Measurements from ENCODE around the gene HOXB5.
A peak's percentile ranks its signal among the peaks of the same experiment; 100 is the strongest.

Gene HOXB5

GRCh38 chr17:48594538-48595277, 1.1 kb upstream of the HOXB5 start:
- peak overlapping the region in 1 of 2 donors; percentile 2 for H3K9ac ChIP-seq (ENCODE audit: low read depth in 1 of 2, low read length in 2 of 2)
- H3K4me1 ChIP-seq (ENCODE audit: control insufficient read depth in 1 of 2, insufficient read depth in 2 of 2, low read length in 2 of 2): peaks cover 8 to 25% of the 10 kb centered on the region in 2 donors
- no peaks in the 10 kb centered on the region for H3K36me3 ChIP-seq (ENCODE audit: control insufficient read depth in 1 of 2, insufficient read depth in 2 of 2, low read length in 2 of 2)
- H3K27me3 ChIP-seq (ENCODE audit: control insufficient read depth in 1 of 2, insufficient read depth in 2 of 2, low read length in 2 of 2): peaks cover 89 to 90% of the 10 kb centered on the region in 2 donors
- H3K9me3 ChIP-seq (ENCODE audit: control insufficient read depth in 1 of 2, low read length in 2 of 2): no peaks in the 10 kb centered on the region
- peak overlapping the region; percentile 66 for H3K27ac ChIP-seq (ENCODE audit: low read depth, low read length)
- H3K4me3 ChIP-seq (ENCODE audit: low read depth in 1 of 2, low read length in 2 of 2): no peak overlapping the region

- Histone ChIP-seq H3K27ac (ENCODE audit: low read depth, low read length) (peak overlapping the region; percentile 66), H3K36me3 (ENCODE audit: control insufficient read depth in 1 of 2, insufficient read depth in 2 of 2, low read length in 2 of 2) (no peaks in the 10 kb centered on the region), H3K9me3 (ENCODE audit: control insufficient read depth in 1 of 2, low read length in 2 of 2) (no peaks in the 10 kb centered on the region), H3K27me3 (ENCODE audit: control insufficient read depth in 1 of 2, insufficient read depth in 2 of 2, low read length in 2 of 2) (peaks cover 89 to 90% of the 10 kb centered on the region in 2 donors), H3K4me1 (ENCODE audit: control insufficient read depth in 1 of 2, insufficient read depth in 2 of 2, low read length in 2 of 2) (peaks cover 8 to 25% of the 10 kb centered on the region in 2 donors), H3K4me3 (ENCODE audit: low read depth in 1 of 2, low read length in 2 of 2) (peak overlapping the region in 1 of 2 donors; percentile 49), H3K9ac (ENCODE audit: low read depth in 1 of 2, low read length in 2 of 2) (no peak overlapping the region)
Observed at GRCh38 chr17:48593840-48594537, 410 bp upstream of the HOXB5 start.

GRCh38 chr17:48592577-48592976, 1.0 kb downstream of the HOXB5 start:
- Histone ChIP-seq H3K27ac (ENCODE audit: low read depth, low read length) (peak overlapping the region; percentile 55), H3K9ac (ENCODE audit: low read depth in 1 of 2, low read length in 2 of 2) (peak overlapping the region; percentile 37 to 60), H3K4me3 (ENCODE audit: low read depth in 1 of 2, low read length in 2 of 2) (peak overlapping the region; percentile 49 to 62), H3K36me3 (ENCODE audit: control insufficient read depth in 1 of 2, insufficient read depth in 2 of 2, low read length in 2 of 2) (no peaks in the 10 kb centered on the region), H3K27me3 (ENCODE audit: control insufficient read depth in 1 of 2, insufficient read depth in 2 of 2, low read length in 2 of 2) (peaks cover 89 to 92% of the 10 kb centered on the region in 2 donors), H3K4me1 (ENCODE audit: control insufficient read depth in 1 of 2, insufficient read depth in 2 of 2, low read length in 2 of 2) (peaks cover 0 to 18% of the 10 kb centered on the region in 2 donors), H3K9me3 (ENCODE audit: control insufficient read depth in 1 of 2, low read length in 2 of 2) (no peaks in the 10 kb centered on the region)

- peaks cover 0 to 17% of the 10 kb centered on the region in 2 donors for H3K4me1 ChIP-seq (ENCODE audit: control insufficient read depth in 1 of 2, insufficient read depth in 2 of 2, low read length in 2 of 2)
- H3K36me3 ChIP-seq (ENCODE audit: control insufficient read depth in 1 of 2, insufficient read depth in 2 of 2, low read length in 2 of 2): no peaks in the 10 kb centered on the region
- peak overlapping the region; percentile 65 for H3K27ac ChIP-seq (ENCODE audit: low read depth, low read length)
- no peaks in the 10 kb centered on the region for H3K9me3 ChIP-seq (ENCODE audit: control insufficient read depth in 1 of 2, low read length in 2 of 2)
- peaks cover 91 to 92% of the 10 kb centered on the region in 2 donors for H3K27me3 ChIP-seq (ENCODE audit: control insufficient read depth in 1 of 2, insufficient read depth in 2 of 2, low read length in 2 of 2)
- peak overlapping the region; percentile 49 to 62 for H3K4me3 ChIP-seq (ENCODE audit: low read depth in 1 of 2, low read length in 2 of 2)
- peak overlapping the region in 1 of 2 donors; percentile 32 for H3K9ac ChIP-seq (ENCODE audit: low read depth in 1 of 2, low read length in 2 of 2)
Observed at GRCh38 chr17:48592057-48592514, 1.5 kb downstream of the HOXB5 start.

GRCh38 chr17:48591255-48592056, 2.1 kb downstream of the HOXB5 start:
- Histone ChIP-seq H3K4me3 (ENCODE audit: low read depth in 1 of 2, low read length in 2 of 2) (peak overlapping the region in 1 of 2 donors; percentile 17), H3K4me1 (ENCODE audit: control insufficient read depth in 1 of 2, insufficient read depth in 2 of 2, low read length in 2 of 2) (peaks cover 0 to 11% of the 10 kb centered on the region in 2 donors), H3K9ac (ENCODE audit: low read depth in 1 of 2, low read length in 2 of 2) (peak overlapping the region in 1 of 2 donors; percentile 34), H3K9me3 (ENCODE audit: control insufficient read depth in 1 of 2, low read length in 2 of 2) (no peaks in the 10 kb centered on the region), H3K27ac (ENCODE audit: low read depth, low read length) (peak overlapping the region; percentile 65), H3K36me3 (ENCODE audit: control insufficient read depth in 1 of 2, insufficient read depth in 2 of 2, low read length in 2 of 2) (no peaks in the 10 kb centered on the region), H3K27me3 (ENCODE audit: control insufficient read depth in 1 of 2, insufficient read depth in 2 of 2, low read length in 2 of 2) (peaks cover 89 to 92% of the 10 kb centered on the region in 2 donors)

- H3K9me3 ChIP-seq (ENCODE audit: control insufficient read depth in 1 of 2, low read length in 2 of 2): no peaks in the 10 kb centered on the region
- peaks cover 86 to 92% of the 10 kb centered on the region in 2 donors for H3K27me3 ChIP-seq (ENCODE audit: control insufficient read depth in 1 of 2, insufficient read depth in 2 of 2, low read length in 2 of 2)
- peaks cover 6 to 10% of the 10 kb centered on the region in 2 donors for H3K4me1 ChIP-seq (ENCODE audit: control insufficient read depth in 1 of 2, insufficient read depth in 2 of 2, low read length in 2 of 2)
- peak overlapping the region in 1 of 2 donors; percentile 39 for H3K9ac ChIP-seq (ENCODE audit: low read depth in 1 of 2, low read length in 2 of 2)
- peak overlapping the region; percentile 65 for H3K27ac ChIP-seq (ENCODE audit: low read depth, low read length)
- H3K36me3 ChIP-seq (ENCODE audit: control insufficient read depth in 1 of 2, insufficient read depth in 2 of 2, low read length in 2 of 2): no peaks in the 10 kb centered on the region
- H3K4me3 ChIP-seq (ENCODE audit: low read depth in 1 of 2, low read length in 2 of 2): peak overlapping the region; percentile 40 to 50
Observed at GRCh38 chr17:48590607-48591161, 2.9 kb downstream of the HOXB5 start.

- peaks cover 83 to 92% of the 10 kb centered on the region in 2 donors for H3K27me3 ChIP-seq (ENCODE audit: control insufficient read depth in 1 of 2, insufficient read depth in 2 of 2, low read length in 2 of 2)
- peak within 1 kb of the TSS; percentile 43 to 50 for H3K4me3 ChIP-seq (ENCODE audit: low read depth in 1 of 2, low read length in 2 of 2)
- peaks cover 8% of the 10 kb centered on the region in 2 donors for H3K4me1 ChIP-seq (ENCODE audit: control insufficient read depth in 1 of 2, insufficient read depth in 2 of 2, low read length in 2 of 2)
- H3K9me3 ChIP-seq (ENCODE audit: control insufficient read depth in 1 of 2, low read length in 2 of 2): no peaks in the 10 kb centered on the region
- peak within 1 kb of the TSS; percentile 65 for H3K27ac ChIP-seq (ENCODE audit: low read depth, low read length)
- no peaks in the 10 kb centered on the region for H3K36me3 ChIP-seq (ENCODE audit: control insufficient read depth in 1 of 2, insufficient read depth in 2 of 2, low read length in 2 of 2)
- peak within 1 kb of the TSS; percentile 32 to 39 for H3K9ac ChIP-seq (ENCODE audit: low read depth in 1 of 2, low read length in 2 of 2)
Observed at GRCh38 chr17:48589831-48590606, 3.6 kb downstream of the HOXB5 start, which contains the start of gene HOXB3. HOXB3 (minus strand) TSS chr17:48590241; CDS start chr17:48552474, 37,767 bp downstream.

- peaks cover 6 to 8% of the 10 kb centered on the region in 2 donors for H3K4me1 ChIP-seq (ENCODE audit: control insufficient read depth in 1 of 2, insufficient read depth in 2 of 2, low read length in 2 of 2)
- H3K36me3 ChIP-seq (ENCODE audit: control insufficient read depth in 1 of 2, insufficient read depth in 2 of 2, low read length in 2 of 2): no peaks in the 10 kb centered on the region
- peak overlapping the region; percentile 32 to 39 for H3K9ac ChIP-seq (ENCODE audit: low read depth in 1 of 2, low read length in 2 of 2)
- peak overlapping the region; percentile 43 to 50 for H3K4me3 ChIP-seq (ENCODE audit: low read depth in 1 of 2, low read length in 2 of 2)
- H3K27ac ChIP-seq (ENCODE audit: low read depth, low read length): peak overlapping the region; percentile 65
- H3K9me3 ChIP-seq (ENCODE audit: control insufficient read depth in 1 of 2, low read length in 2 of 2): no peaks in the 10 kb centered on the region
- H3K27me3 ChIP-seq (ENCODE audit: control insufficient read depth in 1 of 2, insufficient read depth in 2 of 2, low read length in 2 of 2): peaks cover 78 to 90% of the 10 kb centered on the region in 2 donors
Observed at GRCh38 chr17:48589060-48589830, 4.3 kb downstream of the HOXB5 start.

Data from duodenal mucosa (tissue), 2 donors.